HepG2 (cell line): ENCODE results near the gene PCDHGA9. TPM values are rescaled to one million over a fixed set of nuclear protein-coding genes. Genes with fewer than 3 reads are reported as not detected.

Experiments used
- ATAC-seq: fragments of 200-7000 bp; cut with Tn5 transposase; 3 replicates; pipeline ENCODE4 v1.9.1; 2020; ENCODE audit warnings: mild to moderate bottlenecking, moderate library complexity
- BruUV-seq: library from RNA; stranded (reverse); fragments of 400-500 nt; replicated peaks from 2 replicates; lab custom pipeline; 2021; lab: Mats Ljungman, UMichigan
- CTCF ChIA-PET: fragments of 300-600 bp; formaldehyde crosslinking; extraction: SDS; loops from one replicate; lab custom pipeline; 2021; ENCODE audit warnings: low total read pairs, inconsistent platforms, low intra/inter-chr PET ratio; lab: Yijun Ruan, JAX
- POLR2A ChIA-PET: fragments of 350-600 bp; sonication (Branson Sonifier 250); formaldehyde crosslinking; loops from one replicate; lab custom pipeline; 2020; ENCODE audit warnings: antibody characterized with exemption, inconsistent platforms; lab: Yijun Ruan, JAX
- DNase-seq: peaks from one replicate; pipeline ENCODE4 v3.0.0-alpha.2; 2015; ENCODE audit warnings: low spot score
- FAIRE-seq: peaks from 3 replicates; lab custom pipeline; 2011; peaks lifted over from hg19 to GRCh38; lab: Jason Lieb, UNC
- H2AFZ ChIP-seq: one replicate; pipeline ENCODE4 v1.6.1; 2011; ENCODE audit warnings: low read length, inconsistent platforms
- H3K27ac ChIP-seq: fragments of 300-600 bp; 3 replicates; pipeline ENCODE4 v1.8.0; 2011; ENCODE audit warnings: mixed run types, mild to moderate bottlenecking, mixed read lengths, low read length, inconsistent platforms; ENCODE audit not compliant: insufficient read depth; ENCODE audit errors: extremely low read length
- H3K27me3 ChIP-seq, 2 experiments: fragments of 200-600 bp in 1 of 2; 2 replicates in 1 of 2; 3 replicates in 1 of 2; pipeline versions ENCODE4 v1.6.0 to v1.8.0; 2011; ENCODE audit warnings: low read length in 2 of 2, mild to moderate bottlenecking in 2 of 2, moderate library complexity in 2 of 2, inconsistent platforms in 1 of 2; ENCODE audit not compliant: insufficient read depth in 2 of 2, control insufficient read depth in 1 of 2
- H3K36me3 ChIP-seq, 2 experiments: fragments of 200-600 bp in 1 of 2; replicated peaks in 1 of 2; 2 replicates in 1 of 2; 3 replicates in 1 of 2; pipeline versions ENCODE4 v1.5.1 to v1.8.0; 2011; ENCODE audit warnings: low read length in 2 of 2, inconsistent platforms in 1 of 2; ENCODE audit not compliant: insufficient read depth in 2 of 2, control insufficient read depth in 1 of 2
- H3K4me1 ChIP-seq: 2 replicates; pipeline ENCODE4 v1.5.1; 2012; ENCODE audit warnings: low read length, inconsistent platforms; ENCODE audit not compliant: insufficient read depth
- H3K4me2 ChIP-seq: 2 replicates; pipeline ENCODE4 v1.6.0; 2011; ENCODE audit warnings: low read depth, low read length, inconsistent platforms
- H3K4me3 ChIP-seq, 3 experiments: fragments of 200-600 bp in 1 of 3; sonication (generic), shearing (Covaris generic) in 1 of 3; replicated peaks in 1 of 3; 2 replicates each; pipeline ENCODE4 v1.5.1; 2011 to 2016; ENCODE audit warnings: low read length in 3 of 3, inconsistent platforms in 2 of 3, low read depth in 2 of 3, mild to moderate bottlenecking in 2 of 3, control low read depth in 1 of 3, mixed read lengths in 1 of 3; ENCODE audit not compliant: insufficient read depth in 1 of 3
- H3K79me2 ChIP-seq: one replicate; pipeline ENCODE4 v1.6.1; 2011; ENCODE audit warnings: low read length, inconsistent platforms; ENCODE audit not compliant: insufficient read depth
- H3K9ac ChIP-seq: 2 replicates; pipeline ENCODE4 v1.6.0; 2011; ENCODE audit warnings: mild to moderate bottlenecking, low read depth, low read length, inconsistent platforms; ENCODE audit not compliant: insufficient read depth
- H3K9me3 ChIP-seq: 2 replicates; pipeline ENCODE4 v1.5.1; 2012; ENCODE audit warnings: mild to moderate bottlenecking, low read length
- H4K20me1 ChIP-seq: 2 replicates; pipeline ENCODE4 v1.6.0; 2011; ENCODE audit warnings: inconsistent platforms, mild to moderate bottlenecking, low read length, moderate library complexity; ENCODE audit not compliant: insufficient read depth
- ATF5 ChIP-seq: sonication (generic); formaldehyde crosslinking; IDR thresholded peaks from 2 replicates; pipeline ENCODE4 v1.4.0; 2020; ENCODE audit warnings: mild to moderate bottlenecking, low read depth, missing genetic modification reagents
- ATF7 ChIP-seq, 2 experiments: fragments of 450-650 bp in 1 of 2; sonication (generic) in 1 of 2; formaldehyde crosslinking in 1 of 2; IDR thresholded peaks; 2 replicates each; pipeline versions ENCODE4 v1.4.0 to v1.6.1; 2016 to 2020; ENCODE audit warnings: antibody characterized with exemption in 1 of 2, mild to moderate bottlenecking in 1 of 2, missing genetic modification reagents in 1 of 2
- BRF2 ChIP-seq: sonication (generic); formaldehyde crosslinking; IDR thresholded peaks from 2 replicates; pipeline ENCODE4 v1.8.1; 2022; ENCODE audit warnings: mild to moderate bottlenecking, missing genetic modification reagents
- GRHL1 ChIP-seq: sonication (generic); formaldehyde crosslinking; conservative IDR thresholded peaks from 2 replicates; pipeline ENCODE4 v1.8.0; 2022; ENCODE audit warnings: missing genetic modification reagents
- HDAC2 ChIP-seq: sonication (generic); formaldehyde crosslinking; IDR thresholded peaks from 2 replicates; pipeline ENCODE4 v1.4.0; 2020; ENCODE audit warnings: missing genetic modification reagents
- NCOA2 ChIP-seq: sonication (generic); formaldehyde crosslinking; IDR thresholded peaks from 2 replicates; pipeline ENCODE4 v1.8.0; 2022; ENCODE audit warnings: inconsistent platforms
- SP4 ChIP-seq: sonication (generic); formaldehyde crosslinking; IDR thresholded peaks from 2 replicates; pipeline ENCODE4 v1.8.1; 2023; ENCODE audit warnings: mild to moderate bottlenecking, missing genetic modification reagents
- YEATS4 ChIP-seq: sonication (generic); formaldehyde crosslinking; IDR thresholded peaks from 2 replicates; pipeline ENCODE4 v1.4.0; 2020; ENCODE audit warnings: missing genetic modification reagents, borderline replicate concordance
- ZFX ChIP-seq: sonication (generic); formaldehyde crosslinking; IDR thresholded peaks from 2 replicates; pipeline ENCODE4 v1.4.0; 2020; ENCODE audit warnings: mild to moderate bottlenecking, low read depth, missing genetic modification reagents, moderate library complexity
- ZNF446 ChIP-seq: sonication (generic); formaldehyde crosslinking; IDR thresholded peaks from 2 replicates; pipeline ENCODE4 v1.5.0; 2020; ENCODE audit warnings: mild to moderate bottlenecking, missing genetic modification reagents
- ZNF543 ChIP-seq: sonication (generic); formaldehyde crosslinking; IDR thresholded peaks from 2 replicates; pipeline ENCODE4 v1.4.0; 2020; ENCODE audit warnings: mild to moderate bottlenecking, missing genetic modification reagents
- ZNF564 ChIP-seq: sonication (generic); formaldehyde crosslinking; IDR thresholded peaks from 2 replicates; pipeline ENCODE4 v1.8.1; 2023; ENCODE audit warnings: mild to moderate bottlenecking, missing genetic modification reagents
- ZNF775 ChIP-seq: sonication (generic); formaldehyde crosslinking; IDR thresholded peaks from 2 replicates; pipeline ENCODE4 v1.4.0; 2020; ENCODE audit warnings: missing genetic modification reagents, mild to moderate bottlenecking, moderate library complexity, borderline replicate concordance
- ZNF776 ChIP-seq: sonication (generic); formaldehyde crosslinking; IDR thresholded peaks from 2 replicates; pipeline ENCODE4 v1.4.0; 2020; ENCODE audit warnings: mild to moderate bottlenecking, missing genetic modification reagents
- WGBS: methylation state at CpG from one replicate; pipeline ENCODE4 v1.1.6; 2017; ENCODE audit warnings: low lambda C conversion rate; 5-methylcytosine and 5-hydroxymethylcytosine counted together
- in situ Hi-C: cut with HindIII; loops from 2 replicates; pipeline ENCODE4 v1.10.0; 2017; ENCODE audit warnings: low pct_unique_long_range_greater_than_20kb; ENCODE audit not compliant: extremely low pct_ligation_motif_present
- intact Hi-C: fragments of 100-400 bp; cut with micrococcal nuclease; formaldehyde crosslinking; loops from one replicate; pipeline ENCODE4 v1.10.0; 2022; ENCODE audit not compliant: unreplicated experiment
- polyA plus RNA-seq, 8 experiments: library from polyadenylated mRNA; depleted of rRNA in 3 of 8; stranded (reverse) in 7 of 8; unstranded in 1 of 8; fragments of >200 nt; fragmentation: Illumina TruSeq in 4 of 8; extraction: Trizol in 4 of 8; gene quantifications; 2 replicates each; pipeline versions ENCODE4 v1.2.1 to v1.2.3, GENCODE V29; 2011 to 2016; ENCODE audit warnings: low read depth in 4 of 8, missing spikeins in 1 of 8, mixed read lengths in 1 of 8; ENCODE audit not compliant: insufficient read depth in 1 of 8
- total RNA-seq, 5 experiments: library from RNA; depleted of rRNA; stranded (reverse); fragments of >200 nt; fragmentation: Illumina TruSeq; extraction: Trizol; gene quantifications; 2 replicates each; pipeline ENCODE4 v1.2.3, GENCODE V29; 2016; ENCODE audit warnings: low read depth in 1 of 5

Gene PCDHGA9
- total and polyA plus RNA-seq, 2 of the 13 experiments (the other 11 are each of a cell fraction or from before 2014, with no cell fraction given), result 0.09 to 0.38 TPM

GRCh38 chr5:141363952-141364660 lies 38.5 kb upstream of the PCDHGA9 start, which contains the start of gene PCDHGA5:
PCDHGA5 (plus strand) TSS chr5:141364162; CDS start chr5:141364331, 169 bp downstream.
- CTCF ChIA-PET, result no interaction called here
- Histone ChIP-seq H3K9me3 (peaks cover 54% of the 10 kb centered on the region), H3K4me3 (no peak within 1 kb of the TSS), H3K4me1 (no peaks in the 10 kb centered on the region), H3K27me3 (no peaks in the 10 kb centered on the region)
- no peak for TF ChIP-seq YEATS4 (CRISPR knock-in tag)
- TF ChIP-seq NCOA2 (CRISPR knock-in tag), result no peak
- no peak for TF ChIP-seq ATF7 (IDR thresholded peaks at IDR 0.05)
- TF ChIP-seq ATF7 (CRISPR knock-in tag; IDR thresholded peaks at IDR 0.05), result no peak
- no peak for TF ChIP-seq ZNF775 (CRISPR knock-in tag)
- TF ChIP-seq ZFX (CRISPR knock-in tag), result no peak
- TF ChIP-seq HDAC2 (CRISPR knock-in tag), result no peak
- TF ChIP-seq ZNF543 (CRISPR knock-in tag), result no peak
- TF ChIP-seq GRHL1 (CRISPR knock-in tag), result no peak
- TF ChIP-seq ZNF776 (CRISPR knock-in tag), result no peak
- TF ChIP-seq ZNF564 (CRISPR knock-in tag), result no peak
- TF ChIP-seq SP4 (CRISPR knock-in tag), result no peak
- no peak for TF ChIP-seq ATF5 (CRISPR knock-in tag)
- TF ChIP-seq BRF2 (CRISPR knock-in tag), result no peak
- TF ChIP-seq ZNF446, result no peak
- TF ChIP-seq, all 625 proteins: peak for 0
- H3K9ac ChIP-seq, result no peak within 1 kb of the TSS
- no peak within 1 kb of the TSS for H3K4me2 ChIP-seq
- in situ Hi-C loops (no loop called here), intact Hi-C loops (no loop called here)
- no peak within 1 kb of the TSS for H2AFZ ChIP-seq
- no TSS peak for BruUV-seq
- POLR2A ChIA-PET, result no interaction called here
- no peaks in the 10 kb centered on the region for H3K36me3 ChIP-seq
- no peak for ATAC-seq
- no peak for FAIRE-seq
- H4K20me1 ChIP-seq, result no peaks in the 10 kb centered on the region
- DNase-seq, result no peak
- no peak within 1 kb of the TSS for H3K27ac ChIP-seq
- WGBS, result 74% methylated on average over 30 of the region's 34 CpGs
- no peaks in the 10 kb centered on the region for H3K79me2 ChIP-seq
